GM18861 (cell line): Measurements from ENCODE around the gene TCF12.

ENCODE experiments used
- ATAC-seq: cut with Tn5 transposase; IDR thresholded peaks from one replicate; pipeline ENCODE4 v1.9.1; 2021; ENCODE audit not compliant: unreplicated experiment

Gene TCF12

DNA sequence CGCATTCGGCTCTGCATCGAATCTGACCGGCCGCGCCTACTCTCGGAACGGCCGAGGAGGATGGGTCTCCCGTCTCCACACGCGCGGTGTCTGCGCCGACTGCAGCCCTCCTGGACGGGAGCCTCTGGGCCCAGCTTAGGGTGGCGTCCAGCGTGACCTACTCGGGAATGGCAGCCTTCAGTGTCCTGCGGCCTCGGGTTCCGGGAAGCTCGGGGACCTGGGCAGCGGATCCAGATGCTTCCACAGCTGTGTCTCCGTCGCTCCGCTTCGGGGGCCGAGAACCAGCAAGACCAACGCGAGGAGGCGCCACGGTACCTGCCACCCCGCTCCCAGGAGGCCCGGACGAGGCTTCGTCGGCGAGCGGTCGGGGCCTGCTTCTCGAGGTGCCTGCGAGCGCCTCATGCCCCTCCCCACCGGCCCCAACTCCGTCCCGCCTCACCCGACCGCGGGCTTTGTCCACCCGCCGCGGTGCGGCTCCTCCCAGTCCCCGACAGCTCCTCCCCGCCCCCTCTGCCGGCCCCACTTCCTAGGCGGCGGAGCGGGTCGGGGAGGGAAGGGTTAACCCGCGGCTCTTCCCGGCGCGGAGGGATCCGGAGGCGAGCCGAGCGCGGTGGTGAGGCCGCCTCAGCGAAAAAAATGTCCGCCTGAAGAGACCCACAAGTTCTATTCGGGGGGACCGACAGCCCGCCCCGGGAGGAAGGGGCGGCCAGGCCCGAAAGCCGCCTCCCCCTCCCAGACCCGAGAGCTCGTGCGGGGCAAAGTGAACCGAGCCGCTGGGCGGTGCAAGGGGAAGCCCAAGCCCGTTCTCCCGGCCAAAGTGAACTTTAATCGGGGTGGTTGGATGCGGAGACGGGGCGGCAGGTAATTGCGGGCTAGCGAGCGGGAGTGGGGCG is at the start of gene TCF12:
TCF12 (plus strand) TSS at position 599 of the 893 bp plus-strand sequence. CDS start 1,270 bp downstream, outside the sequence.
- ATAC-seq: peak; percentile 54

DNA sequence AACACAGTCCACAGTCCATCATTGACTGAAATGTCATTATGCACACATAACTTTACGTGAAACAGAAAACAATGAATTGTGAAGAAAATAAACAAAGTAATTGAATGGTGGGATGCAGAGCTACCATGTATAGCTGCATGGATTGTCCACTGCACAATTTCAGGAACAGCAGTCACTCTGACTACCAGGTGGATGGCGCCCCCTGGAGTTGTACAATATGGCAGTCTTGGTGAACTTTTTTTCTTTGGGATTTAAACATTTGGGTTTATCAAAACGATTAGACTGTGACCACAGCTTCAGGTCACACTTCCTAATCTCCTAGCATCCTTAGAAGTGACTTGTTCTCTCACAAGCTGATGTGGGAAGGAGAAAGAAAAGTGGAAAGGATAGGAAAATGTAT is 48.9 kb upstream of the TCF12 start:
- ATAC-seq: no peak

DNA sequence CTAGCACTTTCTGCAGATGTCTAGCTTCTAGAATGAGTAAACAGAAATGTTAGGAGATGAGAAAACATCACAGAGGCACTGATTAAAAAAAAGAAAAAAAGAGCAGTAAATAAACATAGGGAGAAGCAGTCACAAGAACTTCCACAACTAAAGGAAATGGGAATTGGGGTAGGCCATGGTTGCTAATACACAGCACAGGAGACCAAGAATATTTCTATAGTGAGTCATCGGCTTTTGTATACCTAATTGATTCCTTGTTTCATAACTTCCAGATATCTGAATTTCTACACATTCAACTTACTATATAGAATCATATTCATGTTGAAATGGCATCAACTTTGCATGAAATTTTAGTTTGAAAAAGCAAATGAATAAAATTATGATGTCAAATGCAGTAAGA is 47.3 kb upstream of the TCF12 start:
- no peak for ATAC-seq

DNA sequence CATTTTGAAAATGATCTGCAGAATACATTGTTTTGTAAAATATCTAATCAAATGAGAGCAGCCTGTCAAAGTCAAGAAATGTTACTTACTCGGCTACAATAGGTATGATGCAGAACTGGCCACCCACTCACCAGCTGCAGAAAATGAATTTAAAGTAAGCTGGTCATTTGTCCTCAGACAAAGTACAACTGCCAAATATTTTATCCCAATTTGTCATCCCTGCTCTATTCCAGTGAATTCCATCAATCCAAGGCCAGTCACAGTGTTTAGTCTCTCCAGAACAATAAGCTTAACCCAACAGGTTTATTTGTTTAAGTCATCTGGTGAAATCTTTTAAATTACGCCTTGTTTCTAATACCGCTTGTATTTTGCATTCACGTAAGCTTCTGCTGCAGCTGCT is 46.6 kb upstream of the TCF12 start:
- ATAC-seq: no peak

DNA sequence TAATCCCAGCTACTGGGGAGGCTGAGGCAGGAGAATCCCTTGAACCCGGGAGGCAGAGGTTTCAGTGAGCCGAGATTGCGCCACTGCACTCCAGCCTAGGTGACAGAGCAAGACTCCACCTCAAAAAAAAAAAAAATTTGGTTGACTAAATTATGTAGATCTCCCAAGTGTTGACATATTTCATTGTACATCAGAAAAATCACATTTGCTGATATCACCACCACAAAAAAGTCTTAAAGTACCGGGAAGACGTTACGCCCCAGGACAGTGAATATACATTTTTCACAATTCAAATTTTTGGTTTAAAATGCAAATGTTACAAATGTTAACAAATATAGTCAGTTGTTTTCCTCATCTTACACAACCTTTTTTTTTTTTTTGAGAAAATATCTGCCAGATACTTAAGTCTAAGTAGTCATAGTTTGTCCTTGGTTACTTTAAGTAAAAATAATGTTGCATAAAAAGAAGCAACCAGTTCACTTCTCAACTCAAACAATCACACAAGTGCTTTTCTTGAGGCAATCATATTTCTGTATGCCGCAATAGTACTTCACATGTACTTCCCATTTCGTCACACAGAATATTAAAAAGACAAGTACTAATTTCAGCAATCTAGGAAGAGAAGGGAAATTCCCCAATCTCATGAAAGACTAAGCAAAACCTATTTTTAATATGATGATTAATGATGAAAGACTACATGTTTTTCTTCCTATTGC is 41.0 kb upstream of the TCF12 start:
- no peak for ATAC-seq

- ATAC-seq: no peak
Measured at GRCh38 chr15:56879502-56879901, 38.9 kb upstream of the TCF12 start.

DNA sequence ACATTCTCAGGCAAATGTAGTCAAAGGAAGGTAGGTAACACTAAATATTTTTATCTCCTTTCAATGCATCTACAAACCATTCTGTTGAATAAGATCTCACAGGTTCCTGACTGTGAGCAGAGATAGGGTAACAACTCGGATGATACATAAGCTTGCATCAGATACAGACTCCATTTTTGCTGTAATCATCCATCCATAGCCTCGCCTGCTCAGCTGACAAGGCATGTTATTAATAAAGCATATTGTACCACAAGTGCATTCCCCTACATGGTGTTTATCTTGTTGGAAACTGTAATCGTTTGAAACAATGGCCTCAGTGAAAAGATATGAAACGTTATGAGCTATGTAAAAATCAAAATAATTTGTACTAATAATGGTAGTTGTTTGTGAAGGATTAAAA is 35.4 kb upstream of the TCF12 start:
- ATAC-seq: no peak

GRCh38 chr15:56886363-56886931 is 32.0 kb upstream of the TCF12 start:
- no peak for ATAC-seq

GRCh38 chr15:56886932-56887781 is 31.3 kb upstream of the TCF12 start:
- peak; percentile 85 for ATAC-seq

- ATAC-seq: no peak
Measured at GRCh38 chr15:56887782-56888438, 30.5 kb upstream of the TCF12 start.

DNA sequence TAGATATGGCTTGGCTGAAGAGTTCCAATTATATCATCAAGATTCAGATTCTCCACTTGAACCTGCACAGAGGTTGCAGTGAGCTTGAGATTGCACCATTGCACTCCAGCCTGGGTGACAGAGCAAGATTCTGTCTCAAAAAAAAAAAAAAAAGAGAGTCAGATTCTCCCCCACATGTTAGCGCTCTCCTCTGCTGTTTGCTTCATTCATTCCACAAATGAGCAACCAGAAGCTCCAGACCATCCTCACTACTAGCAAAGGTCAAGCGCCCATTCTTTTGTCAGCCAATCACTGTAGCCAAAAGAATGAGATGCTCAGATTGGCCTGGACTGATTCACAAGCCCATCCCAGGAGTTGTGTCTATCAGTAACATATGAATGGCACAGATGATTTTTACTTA is 28.4 kb upstream of the TCF12 start:
- no peak for ATAC-seq

- ATAC-seq: no peak
Measured at GRCh38 chr15:56891852-56892440, 26.5 kb upstream of the TCF12 start.

DNA sequence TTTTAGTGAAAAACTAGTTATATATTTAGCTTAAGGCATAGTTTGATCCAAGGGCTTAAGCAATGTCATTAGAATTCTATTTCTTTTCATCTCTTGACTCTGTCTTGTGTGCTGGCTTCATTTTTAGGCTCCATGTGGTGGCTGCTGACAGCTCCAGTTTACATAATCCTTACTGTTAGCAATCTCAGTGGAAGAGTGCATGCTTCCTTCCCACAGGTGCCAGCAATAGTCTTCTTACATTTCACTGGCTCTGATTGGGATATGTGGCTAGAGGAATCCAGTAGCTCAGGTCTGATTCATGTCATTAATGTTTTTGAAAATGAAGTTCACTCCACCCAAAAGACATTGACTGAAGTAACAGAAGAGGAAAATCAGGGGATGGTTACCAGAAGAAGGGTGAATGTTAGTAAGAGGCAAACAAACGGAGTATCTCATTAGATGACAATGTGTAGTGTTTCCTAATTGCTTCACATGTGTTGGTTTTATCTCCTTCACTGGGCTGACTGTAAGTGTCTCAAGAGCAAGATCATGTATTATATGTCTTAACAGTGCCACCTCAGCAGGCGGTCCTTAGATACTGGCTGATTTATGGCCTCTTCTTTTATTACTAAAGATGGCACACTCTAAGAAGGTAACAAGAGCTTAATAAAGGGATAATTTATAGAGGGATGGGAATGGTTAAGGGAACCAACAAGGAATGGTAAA is 25.6 kb upstream of the TCF12 start:
- no peak for ATAC-seq

GRCh38 chr15:56893364-56893678 is 25.1 kb upstream of the TCF12 start:
- ATAC-seq: no peak

GRCh38 chr15:56894601-56895000 is 23.8 kb upstream of the TCF12 start:
- ATAC-seq: no peak

DNA sequence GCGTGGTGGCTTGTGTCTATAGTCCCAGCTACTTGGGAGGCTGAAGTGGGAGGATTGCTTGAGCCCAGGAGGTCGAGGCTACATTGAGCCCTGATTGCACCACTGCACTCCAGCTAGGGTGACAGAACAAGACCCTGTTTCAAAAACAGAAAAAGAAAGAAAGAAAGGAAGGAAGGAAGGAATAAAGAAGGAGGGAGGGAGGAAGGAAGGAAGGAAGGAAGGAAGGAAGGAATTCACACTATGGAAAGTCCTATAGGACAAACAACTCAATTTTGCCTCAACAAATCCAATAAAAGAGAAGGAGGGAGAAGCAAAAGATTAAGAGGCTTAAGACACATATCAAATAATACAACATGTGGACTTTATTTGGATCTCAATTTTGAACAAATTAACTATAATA is 16.5 kb upstream of the TCF12 start:
- ATAC-seq: no peak

DNA sequence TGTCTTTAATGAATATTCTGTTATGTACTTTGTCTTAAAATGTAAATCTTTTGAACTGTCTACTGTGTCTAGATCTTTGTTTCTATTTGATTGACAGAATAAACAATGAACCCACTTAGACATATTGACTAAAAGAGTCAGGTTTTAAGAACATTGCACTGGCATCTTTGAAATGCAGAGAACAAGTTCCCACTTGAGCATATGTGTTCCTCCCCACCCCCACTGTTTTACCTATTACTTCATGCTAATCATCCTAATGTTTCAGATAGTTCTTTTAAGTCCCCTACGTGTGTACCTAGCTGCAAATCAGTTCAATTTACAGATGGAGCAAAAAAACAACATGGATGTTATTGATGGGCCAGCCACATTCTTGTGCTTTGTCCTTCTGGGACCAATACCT is 11.7 kb upstream of the TCF12 start:
- no peak for ATAC-seq

- ATAC-seq: no peak
Measured at GRCh38 chr15:56910801-56911200, 7.6 kb upstream of the TCF12 start.

DNA sequence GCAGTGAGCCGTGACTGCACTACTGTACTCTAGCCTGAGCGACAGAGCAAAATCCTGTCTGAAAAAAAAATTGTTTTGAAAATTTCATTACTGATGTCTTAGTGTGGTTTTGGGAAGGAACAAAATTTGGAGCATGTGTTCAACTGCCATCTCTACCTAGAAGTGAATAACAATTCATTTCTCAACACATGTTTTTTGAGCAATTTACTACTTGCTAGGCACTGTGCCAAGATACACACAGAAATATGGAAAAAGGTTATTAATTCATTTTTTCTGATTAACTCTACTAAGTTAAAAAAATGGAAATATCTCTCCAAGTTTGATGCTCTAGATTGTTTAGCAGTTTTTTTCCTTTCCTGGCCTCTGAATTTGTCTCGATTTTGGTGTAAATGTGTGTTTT is 5.2 kb upstream of the TCF12 start:
- no peak for ATAC-seq

- no peak for ATAC-seq
Measured at GRCh38 chr15:56913670-56914069, 4.8 kb upstream of the TCF12 start.
